HG03558 (cell line): Measurements from ENCODE around the gene JSRP1.

Experiments used
- ATAC-seq: cut with Tn5 transposase; IDR thresholded peaks from one replicate; pipeline ENCODE4 v1.9.1; 2021; ENCODE audit warnings: moderate number of reproducible peaks; ENCODE audit not compliant: unreplicated experiment; ENCODE audit errors: extremely low read depth

Gene JSRP1

DNA sequence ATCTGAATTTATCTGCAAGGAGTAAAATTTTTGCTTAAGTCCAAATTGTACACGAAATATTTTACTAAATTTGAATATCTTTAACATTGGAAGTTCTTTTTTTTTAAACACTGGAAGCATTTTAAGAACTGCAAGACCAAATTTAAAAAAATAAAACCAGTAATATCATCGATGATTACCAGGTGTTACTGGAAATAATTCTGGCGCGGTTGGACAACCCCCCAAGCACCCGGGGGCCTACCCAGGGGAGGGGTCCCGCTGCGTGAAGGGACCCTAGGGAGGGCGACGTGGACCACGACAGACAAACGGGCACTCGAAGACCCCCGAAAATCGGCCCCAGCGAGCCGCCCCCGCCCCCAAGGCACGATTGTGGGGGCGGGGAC is 12.6 kb upstream of the JSRP1 start:
- no peak for ATAC-seq

DNA sequence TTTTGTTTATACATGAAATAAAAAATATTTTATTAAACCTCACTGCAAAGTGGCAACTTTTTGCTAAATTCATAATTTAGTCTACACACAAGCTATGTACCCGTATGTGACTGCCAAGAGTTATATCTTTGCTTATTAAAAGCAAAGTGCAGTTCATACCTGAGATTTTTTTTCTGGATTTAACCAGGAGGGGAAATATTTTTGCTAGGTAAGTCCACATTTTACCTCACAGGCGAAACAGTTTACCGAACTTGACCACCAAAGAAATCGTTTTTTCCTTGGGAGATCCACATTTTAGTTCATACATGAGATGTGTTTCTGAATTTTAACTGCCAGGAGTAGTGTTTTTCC is 12.2 kb upstream of the JSRP1 start:
- no peak for ATAC-seq

- no peak for ATAC-seq
These were observed 10.2 kb upstream of the JSRP1 start for GRCh38 chr19:2266183-2266993.

DNA sequence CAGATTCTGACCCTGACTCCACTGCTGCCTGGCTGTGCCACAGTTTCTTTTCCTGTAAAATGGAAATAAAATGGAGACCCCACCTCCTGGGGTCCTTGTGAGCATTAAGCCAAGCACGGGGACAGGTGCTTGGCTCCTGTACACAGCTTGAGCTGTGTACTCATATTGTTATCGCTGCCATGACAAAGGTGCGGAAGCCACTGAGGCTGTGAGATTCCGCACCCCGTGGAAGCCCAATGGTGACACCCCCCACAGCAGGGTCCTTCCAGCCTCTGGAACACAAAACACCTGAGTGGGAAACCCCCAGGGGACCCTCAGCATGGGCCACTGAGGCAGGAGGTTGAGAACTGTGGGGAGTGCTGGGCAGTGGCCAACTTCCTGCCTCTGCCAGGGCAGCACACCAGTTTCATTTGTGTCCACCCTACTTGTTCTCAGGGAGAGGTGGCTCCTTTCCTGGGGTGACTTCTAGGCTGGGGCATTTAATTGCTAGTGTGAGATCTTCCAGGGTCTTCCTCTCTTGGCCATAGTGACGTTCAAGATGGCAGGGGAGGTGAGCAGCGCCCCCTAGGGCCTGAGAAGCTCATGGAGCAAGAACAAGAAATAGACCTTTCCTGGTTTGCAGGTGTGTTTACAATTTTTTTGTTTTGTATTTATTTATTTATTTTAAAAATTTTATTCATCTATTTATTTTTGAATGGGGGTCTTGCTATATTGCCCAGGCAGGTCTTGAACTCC is 5.4 kb upstream of the JSRP1 start:
- ATAC-seq: no peak

- ATAC-seq: no peak
These were observed 4.2 kb upstream of the JSRP1 start for GRCh38 chr19:2260341-2260805.

DNA sequence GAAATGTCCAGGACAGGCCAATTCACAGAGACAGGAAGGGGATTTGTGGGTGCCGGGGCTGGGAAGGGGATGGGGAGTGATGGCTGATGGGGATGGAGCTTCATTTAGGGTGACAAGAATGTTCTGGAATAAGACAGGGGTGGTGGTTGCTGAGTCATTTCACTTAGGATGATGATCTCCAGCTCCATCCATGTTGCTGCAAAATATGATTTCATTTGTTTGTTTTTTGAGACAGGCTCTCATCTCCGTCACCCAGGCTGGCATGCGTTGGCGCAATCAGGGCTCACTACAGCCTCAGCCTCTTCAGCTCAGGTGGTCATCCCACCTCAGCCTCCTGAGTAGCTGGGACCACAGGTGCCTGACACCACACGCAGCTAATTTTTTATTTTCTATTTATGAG is 3.1 kb upstream of the JSRP1 start:
- ATAC-seq: no peak

DNA sequence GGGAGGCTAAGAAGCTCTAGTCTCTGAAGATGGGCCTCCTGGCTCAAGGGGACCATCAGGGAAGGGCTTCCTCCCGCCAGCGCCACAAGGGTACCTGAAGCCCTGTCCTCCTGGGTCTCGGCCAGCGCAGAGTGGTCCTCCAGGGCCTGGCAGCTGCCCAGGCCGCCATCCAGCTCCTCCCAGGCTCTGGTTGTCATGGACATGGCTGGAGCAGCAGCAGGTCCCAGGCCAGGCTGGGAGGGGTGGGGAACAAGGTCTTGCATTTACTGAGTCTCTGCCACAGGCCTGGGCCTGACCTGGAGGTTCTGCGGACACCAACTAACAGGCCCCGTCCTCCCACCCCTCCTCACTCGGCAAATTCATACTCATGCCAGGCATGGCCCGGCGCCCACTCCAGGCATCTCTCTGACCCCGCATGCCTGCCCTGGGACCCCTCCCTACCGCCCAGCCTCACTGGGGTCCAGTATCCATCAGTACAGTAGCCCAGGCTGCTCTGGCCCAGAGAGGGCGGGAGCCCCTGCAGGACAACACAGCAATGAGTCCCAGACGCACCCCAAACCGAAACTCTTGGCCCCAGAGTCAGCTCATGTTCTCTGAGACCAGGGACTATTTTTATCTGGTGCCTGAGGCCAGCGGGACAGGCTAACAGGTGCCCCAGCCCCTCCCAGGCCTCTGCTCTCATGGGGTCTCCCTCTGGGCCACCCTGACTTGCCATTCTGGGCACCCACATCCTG is 938 bp downstream of the JSRP1 start:
- ATAC-seq: no peak

DNA sequence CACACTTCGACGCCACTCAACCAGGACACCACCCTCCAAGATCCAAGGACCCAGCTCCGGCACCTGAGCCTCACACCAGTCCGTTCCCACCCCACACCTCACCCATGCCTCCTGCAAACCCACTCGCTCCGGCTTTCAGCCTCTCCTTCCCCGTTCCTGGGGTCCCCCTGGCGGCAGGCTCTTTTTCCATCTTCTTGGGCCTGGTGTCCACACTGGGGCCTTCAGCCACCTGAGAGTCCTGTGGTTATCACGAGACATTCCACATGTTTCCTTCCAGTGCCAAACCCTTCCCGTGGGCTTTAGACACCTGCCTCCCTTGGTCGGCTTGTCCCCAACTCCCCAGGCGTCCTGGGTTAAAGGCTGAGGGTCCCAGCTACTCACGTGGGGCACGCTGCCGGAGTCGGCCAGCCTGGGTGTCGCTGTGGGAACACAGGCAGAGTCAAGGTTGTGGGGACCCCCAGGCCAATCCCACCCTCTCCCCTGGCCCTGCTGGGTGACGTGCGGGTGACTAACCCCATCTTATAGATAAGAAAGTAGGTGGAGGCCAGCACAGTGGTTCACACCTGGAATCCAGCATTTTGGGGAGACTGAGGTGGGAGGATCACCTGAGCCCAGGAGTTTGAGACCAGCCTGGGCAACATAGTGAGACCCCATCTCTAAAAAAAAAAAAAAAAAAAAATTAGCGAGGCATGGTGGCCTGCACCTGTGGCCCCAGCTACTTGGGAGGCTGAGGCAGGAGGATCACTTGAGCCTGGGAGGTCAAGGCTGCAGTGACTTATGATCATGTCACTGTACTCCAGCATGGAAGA is 1.9 kb downstream of the JSRP1 start:
- no peak for ATAC-seq

DNA sequence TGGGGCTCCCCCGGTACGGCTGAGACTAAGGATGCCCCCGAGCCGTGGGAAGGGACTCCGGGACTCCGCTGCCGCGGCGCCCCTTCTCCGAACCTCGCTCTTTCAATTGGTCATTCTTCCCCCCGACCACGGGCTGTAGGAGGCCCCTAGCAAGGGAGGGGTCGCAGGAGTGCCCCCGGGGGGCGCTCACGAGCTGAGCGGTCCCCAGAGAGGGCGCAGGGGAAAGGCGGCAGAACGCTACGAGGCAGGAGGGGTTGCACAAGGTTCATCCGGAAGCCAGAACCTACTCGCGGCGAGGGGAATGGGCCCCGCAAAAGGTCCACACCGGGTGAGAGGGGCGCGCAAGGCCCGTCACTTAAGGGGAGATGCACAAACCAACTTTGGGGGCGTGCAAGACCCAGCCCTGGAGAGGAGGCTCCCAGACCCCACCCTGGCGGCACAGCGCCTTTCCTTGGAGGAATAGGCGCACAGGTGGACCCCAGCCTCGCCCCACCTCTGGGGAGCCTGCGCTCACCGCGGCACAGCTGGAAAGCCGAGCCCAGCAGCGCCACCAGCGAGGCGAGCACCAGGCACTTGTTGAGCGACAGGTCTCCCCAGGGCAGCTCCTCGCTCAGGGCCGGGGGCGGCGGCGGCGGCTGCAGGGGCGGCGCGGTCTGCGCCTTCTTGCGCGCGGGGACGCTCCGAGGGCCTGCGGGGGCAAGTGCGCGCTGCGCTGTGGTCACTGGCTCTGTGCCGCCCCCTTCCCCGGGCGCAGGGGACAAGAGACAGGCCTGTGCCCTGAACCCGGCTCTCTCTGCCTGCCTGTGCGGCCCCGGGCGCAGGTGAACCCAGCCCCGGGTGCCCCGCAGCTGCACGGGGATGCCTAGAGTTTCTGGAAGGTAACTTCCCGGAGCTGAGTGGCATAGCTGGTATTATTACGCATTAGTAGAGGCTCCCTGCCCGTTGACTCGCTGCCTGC is 2.8 kb downstream of the JSRP1 start:
- ATAC-seq: no peak

- no peak for ATAC-seq
These were observed 3.5 kb downstream of the JSRP1 start for GRCh38 chr19:2252797-2253105.

GRCh38 chr19:2252055-2252796 is 4.0 kb downstream of the JSRP1 start:
- no peak for ATAC-seq

- no peak for ATAC-seq
These were observed 4.8 kb downstream of the JSRP1 start for GRCh38 chr19:2251106-2252054.

- ATAC-seq: no peak
These were observed 5.5 kb downstream of the JSRP1 start for GRCh38 chr19:2250766-2251105.

DNA sequence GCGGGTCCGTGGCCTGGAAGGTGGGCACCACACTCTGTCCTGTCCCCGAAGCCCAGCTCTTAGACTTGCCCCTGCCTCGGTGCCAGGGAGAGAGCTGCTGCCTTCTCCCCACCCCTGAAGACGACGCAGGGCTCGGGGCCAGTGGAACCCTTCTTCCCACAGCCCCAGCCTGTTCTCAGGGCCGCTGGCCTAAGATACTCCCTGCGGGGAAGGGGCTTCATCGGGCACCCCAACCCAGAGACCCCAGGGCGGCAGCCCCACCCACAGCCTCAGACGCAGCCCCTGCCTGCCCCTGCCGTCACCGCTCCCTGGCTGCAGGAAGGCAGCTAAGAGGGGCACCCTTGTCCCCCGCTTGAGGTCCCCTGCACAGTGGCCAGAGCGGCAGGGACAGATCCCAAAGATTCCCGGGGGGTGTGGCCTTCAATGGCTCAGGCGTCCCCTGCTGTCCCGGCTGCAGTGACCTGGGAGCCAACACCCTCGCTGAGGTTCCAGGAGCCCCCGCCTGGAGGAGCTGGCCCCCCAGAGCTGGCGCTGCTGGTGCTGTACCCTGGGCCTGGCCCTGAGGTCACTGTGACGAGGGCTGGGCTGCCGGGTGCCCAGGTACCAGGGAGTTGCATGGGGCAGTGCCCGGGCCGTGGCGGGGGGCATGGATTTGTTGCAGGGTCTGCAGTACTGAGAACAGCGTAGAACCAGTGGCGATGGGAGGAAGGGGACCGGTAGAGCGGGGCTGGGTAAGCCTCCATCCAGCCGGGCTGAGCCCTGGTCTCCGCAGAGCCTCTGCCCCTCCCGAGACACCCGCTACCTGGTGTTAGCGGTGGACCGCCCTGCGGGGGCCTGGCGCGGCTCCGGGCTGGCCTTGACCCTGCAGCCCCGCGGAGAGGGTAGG is 6.1 kb downstream of the JSRP1 start:
- ATAC-seq: no peak

DNA sequence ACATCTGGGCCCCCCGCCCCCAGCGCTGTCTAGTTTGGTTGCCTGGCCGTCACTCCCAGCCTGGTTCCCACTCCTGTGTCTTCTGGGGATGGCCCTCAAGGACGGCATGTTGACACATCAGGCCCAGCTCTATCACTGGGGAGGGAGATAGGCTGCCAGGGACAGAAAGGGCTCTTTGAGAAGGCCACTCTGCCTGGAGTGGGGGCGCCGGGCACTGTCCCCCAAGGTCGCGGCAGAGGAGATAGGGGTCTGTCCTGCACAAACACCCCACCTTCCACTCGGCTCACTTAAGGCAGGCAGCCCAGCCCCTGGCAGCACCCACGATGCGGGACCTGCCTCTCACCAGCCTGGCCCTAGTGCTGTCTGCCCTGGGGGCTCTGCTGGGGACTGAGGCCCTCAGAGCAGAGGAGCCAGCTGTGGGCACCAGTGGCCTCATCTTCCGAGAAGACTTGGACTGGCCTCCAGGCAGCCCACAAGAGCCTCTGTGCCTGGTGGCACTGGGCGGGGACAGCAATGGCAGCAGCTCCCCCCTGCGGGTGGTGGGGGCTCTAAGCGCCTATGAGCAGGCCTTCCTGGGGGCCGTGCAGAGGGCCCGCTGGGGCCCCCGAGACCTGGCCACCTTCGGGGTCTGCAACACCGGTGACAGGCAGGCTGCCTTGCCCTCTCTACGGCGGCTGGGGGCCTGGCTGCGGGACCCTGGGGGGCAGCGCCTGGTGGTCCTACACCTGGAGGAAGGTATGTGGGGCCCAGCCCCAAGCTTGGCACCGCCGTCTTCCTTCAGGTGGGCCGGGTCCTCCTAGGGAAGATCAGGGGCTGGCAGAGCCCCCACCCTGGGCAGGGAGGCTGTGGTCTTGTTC is 7.0 kb downstream of the JSRP1 start, which contains the start of gene AMH:
TSS of gene AMH (plus strand) at position 314 of the 857 bp plus-strand sequence. CDS start at position 324, 10 bp downstream.
- ATAC-seq: no peak
